ENCODE measurements around the gene FXYD5.

DNA sequence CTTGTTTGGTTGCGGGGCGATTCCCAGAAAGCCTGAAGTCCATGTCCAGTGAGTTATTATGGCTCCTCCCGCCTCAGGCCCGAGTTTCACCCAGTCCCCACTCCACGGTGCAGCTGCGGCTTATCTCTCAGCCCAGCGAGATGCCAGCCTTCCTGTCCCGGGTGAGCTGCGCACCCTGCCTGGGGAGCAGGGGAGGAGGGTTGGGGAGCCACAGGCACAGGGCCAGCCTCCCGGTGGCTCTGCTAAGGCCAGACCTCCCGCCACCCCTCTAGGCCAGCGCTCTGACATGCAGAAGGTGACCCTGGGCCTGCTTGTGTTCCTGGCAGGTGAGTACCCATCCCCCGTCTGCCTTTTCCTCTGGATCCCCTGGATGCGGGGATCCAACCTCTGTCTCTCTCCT is 35.4 kb upstream of the FXYD5 start:
- TF ChIP-seq, protein P1, sequence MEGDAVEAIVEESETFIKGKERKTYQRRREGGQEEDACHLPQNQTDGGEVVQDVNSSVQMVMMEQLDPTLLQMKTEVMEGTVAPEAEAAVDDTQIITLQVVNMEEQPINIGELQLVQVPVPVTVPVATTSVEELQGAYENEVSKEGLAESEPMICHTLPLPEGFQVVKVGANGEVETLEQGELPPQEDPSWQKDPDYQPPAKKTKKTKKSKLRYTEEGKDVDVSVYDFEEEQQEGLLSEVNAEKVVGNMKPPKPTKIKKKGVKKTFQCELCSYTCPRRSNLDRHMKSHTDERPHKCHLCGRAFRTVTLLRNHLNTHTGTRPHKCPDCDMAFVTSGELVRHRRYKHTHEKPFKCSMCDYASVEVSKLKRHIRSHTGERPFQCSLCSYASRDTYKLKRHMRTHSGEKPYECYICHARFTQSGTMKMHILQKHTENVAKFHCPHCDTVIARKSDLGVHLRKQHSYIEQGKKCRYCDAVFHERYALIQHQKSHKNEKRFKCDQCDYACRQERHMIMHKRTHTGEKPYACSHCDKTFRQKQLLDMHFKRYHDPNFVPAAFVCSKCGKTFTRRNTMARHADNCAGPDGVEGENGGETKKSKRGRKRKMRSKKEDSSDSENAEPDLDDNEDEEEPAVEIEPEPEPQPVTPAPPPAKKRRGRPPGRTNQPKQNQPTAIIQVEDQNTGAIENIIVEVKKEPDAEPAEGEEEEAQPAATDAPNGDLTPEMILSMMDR (IDR thresholded peaks at IDR 0.05; ENCODE audit: low read depth, low read length, poor library complexity, severe bottlenecking) = no peak
- TF ChIP-seq EZH2phosphoT487 (IDR thresholded peaks at IDR 0.05; ENCODE audit: borderline replicate concordance, low read length) = no peak
